ENCODE measurements around the gene PACSIN2.

DNA sequence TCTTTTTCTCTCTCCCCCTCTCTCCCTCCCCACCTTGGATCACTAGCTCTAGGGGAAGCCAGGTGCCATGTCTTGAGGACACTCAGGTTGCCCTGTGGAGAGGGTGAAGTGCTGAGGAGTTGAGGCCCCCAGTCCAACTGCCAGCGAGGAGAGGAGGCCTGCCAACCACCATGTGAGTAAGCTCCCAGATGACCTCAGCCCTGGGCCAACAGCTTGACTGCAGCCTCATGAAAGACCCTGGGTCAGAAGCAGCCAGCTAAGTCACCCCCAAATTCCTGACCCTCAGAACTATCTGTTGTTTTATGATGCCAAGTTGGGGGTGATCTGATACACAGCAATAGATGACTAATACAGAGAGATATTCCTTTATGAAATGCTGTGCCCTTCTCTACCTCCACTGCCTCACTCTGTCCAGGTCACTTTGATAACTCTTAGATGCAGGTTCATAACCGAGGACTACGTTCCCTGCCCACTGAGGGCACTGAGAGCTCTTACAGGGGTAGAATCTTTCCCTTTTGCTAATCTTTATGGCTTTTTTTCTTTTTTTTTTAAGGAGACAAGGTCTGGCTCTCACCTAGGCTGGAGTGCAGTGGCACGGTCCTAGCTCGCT, 165.9 kb downstream of the PACSIN2 start:
- TF ChIP-seq CTCF (IDR thresholded peaks at IDR 0.05) (no peak), POLR2AphosphoS5 (IDR thresholded peaks at IDR 0.05) (no peak), POLR2A (IDR thresholded peaks at IDR 0.05) (no peak), EP300 (IDR thresholded peaks at IDR 0.05) (no peak)
